ENCODE results near the gene SLC12A8. TPM values are rescaled to one million over a fixed set of nuclear protein-coding genes. Genes with fewer than 3 reads are reported as not detected.

The SLC12A8 gene
- total RNA-seq, 1 experiment from 2014 or later, result 7.1 TPM

DNA sequence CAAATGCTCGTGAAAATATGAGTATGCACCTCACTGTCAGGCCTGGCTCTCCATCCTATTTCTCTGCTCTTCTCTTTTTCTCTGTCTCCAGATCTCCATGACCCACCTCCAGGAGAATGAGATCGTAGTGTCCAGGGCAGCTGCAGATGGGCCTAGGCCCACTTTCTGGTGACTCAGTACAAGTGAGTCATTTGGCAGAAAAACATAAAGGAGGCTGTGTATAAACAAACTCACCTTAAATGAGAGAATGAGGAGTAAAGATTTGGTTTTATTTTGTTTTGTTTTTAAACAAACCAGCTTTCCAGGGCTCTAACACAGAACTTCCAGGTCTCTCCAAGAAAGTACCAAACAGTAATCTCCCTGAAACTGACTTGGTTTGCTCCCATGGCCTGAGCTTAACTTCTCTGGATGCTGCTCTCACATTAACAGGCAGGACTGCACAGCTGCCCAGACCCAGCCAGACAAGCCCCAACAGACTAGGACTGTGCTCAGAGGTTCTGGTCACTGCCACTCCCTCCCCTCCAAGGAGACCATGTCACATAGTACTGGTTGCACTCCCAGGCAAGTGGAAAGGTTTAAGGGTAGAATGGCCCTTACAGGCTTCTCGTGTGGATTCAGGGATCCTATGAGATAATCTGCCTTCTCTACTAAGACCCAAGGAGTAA lies 155.2 kb downstream of the SLC12A8 start:
- Histone ChIP-seq H3K27me3 (replicated peaks; ENCODE audit: insufficient read depth, low read depth, low read length, poor library complexity) (no peaks in the 10 kb centered on the region), H3K36me3 (ENCODE audit: insufficient read depth, low read length, poor library complexity, severe bottlenecking) (no peaks in the 10 kb centered on the region), H3K9me3 (ENCODE audit: low read depth, low read length, poor library complexity, severe bottlenecking) (no peaks in the 10 kb centered on the region), H3K4me1 (ENCODE audit: insufficient read depth, low read length, poor library complexity, severe bottlenecking) (peaks cover 21% of the 10 kb centered on the region), H3K4me3 (ENCODE audit: low read depth, low read length, poor library complexity, severe bottlenecking) (no peak overlapping the region), H3K27ac (ENCODE audit: low read depth, low read length, poor library complexity, severe bottlenecking) (no peak overlapping the region)
- no peak for TF ChIP-seq EZH2 (IDR thresholded peaks at IDR 0.05; ENCODE audit: borderline replicate concordance, low read depth, low read length, poor library complexity, severe bottlenecking)
- TF ChIP-seq, protein P1, sequence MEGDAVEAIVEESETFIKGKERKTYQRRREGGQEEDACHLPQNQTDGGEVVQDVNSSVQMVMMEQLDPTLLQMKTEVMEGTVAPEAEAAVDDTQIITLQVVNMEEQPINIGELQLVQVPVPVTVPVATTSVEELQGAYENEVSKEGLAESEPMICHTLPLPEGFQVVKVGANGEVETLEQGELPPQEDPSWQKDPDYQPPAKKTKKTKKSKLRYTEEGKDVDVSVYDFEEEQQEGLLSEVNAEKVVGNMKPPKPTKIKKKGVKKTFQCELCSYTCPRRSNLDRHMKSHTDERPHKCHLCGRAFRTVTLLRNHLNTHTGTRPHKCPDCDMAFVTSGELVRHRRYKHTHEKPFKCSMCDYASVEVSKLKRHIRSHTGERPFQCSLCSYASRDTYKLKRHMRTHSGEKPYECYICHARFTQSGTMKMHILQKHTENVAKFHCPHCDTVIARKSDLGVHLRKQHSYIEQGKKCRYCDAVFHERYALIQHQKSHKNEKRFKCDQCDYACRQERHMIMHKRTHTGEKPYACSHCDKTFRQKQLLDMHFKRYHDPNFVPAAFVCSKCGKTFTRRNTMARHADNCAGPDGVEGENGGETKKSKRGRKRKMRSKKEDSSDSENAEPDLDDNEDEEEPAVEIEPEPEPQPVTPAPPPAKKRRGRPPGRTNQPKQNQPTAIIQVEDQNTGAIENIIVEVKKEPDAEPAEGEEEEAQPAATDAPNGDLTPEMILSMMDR (conservative IDR thresholded peaks at IDR 0.05; ENCODE audit: low read depth, low read length), result no peak
- BruUV-seq (replicated peaks), result no TSS peak
- DNase-seq (ENCODE audit: low spot score), result no peak
- ChIA-PET POLR2A (ENCODE audit: low non-redundant PET) (no interaction called here), CTCF (no interaction called here)
- intact Hi-C loops (cut with micrococcal nuclease; ENCODE audit: unreplicated experiment), result no loop called here

DNA sequence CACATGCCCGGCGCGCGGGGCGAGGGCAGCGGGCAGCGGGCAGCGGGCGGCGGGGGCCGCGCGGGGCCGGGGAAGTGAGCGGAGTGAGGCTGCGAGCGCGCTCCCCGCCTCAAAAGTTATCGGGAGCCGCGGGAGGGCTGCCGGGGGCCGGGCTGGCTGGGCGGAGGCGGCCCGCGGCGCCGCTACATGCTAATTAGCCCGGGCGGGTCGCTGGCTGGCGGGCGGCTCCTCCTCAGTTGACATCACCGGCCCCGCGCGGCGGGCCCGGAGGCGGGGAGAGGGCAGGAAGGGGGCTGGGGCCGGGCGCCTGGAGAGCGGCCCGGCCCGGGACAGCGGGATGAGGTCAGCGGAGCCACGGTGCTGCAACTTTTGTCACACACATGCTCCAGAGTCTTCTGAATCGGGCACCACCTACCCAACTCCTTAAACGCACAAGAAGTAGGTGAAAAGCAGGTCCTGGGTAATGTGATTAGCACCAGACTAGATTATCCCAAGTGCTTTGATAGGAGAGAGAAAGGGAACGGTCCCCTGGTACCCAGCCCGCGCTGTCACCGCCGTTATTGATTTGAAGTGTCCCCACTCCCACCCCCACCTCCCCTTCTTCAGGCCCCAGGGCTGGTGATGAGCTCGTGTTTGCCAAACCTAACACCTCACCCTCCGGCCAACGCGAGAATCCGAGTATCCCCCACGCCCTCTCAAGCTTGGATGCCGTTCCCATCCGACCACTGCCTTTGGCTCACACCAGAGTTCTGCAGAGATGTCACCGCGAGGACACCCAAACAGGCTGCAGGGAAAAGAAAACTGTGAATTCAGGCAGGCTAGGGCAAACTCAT lies 156.4 kb downstream of the SLC12A8 start, which contains the start of gene HEG1:
Gene HEG1, minus strand, starts transcription at position 85 of the 833 bp plus-strand sequence. CDS start 107 bp downstream, outside the sequence.
- no TSS peak for BruUV-seq (replicated peaks)
- intact Hi-C loops (cut with micrococcal nuclease; ENCODE audit: unreplicated experiment), result no loop called here
- ChIA-PET POLR2A (ENCODE audit: low non-redundant PET) (interaction anchor here (0.7 kb wide), 1 partner anchor 380 kb away, joined by 3 read pairs; no protein-coding TSS in a partner anchor), CTCF (no interaction called here)
- no peaks in the 10 kb centered on the region for H3K9me3 ChIP-seq (ENCODE audit: low read depth, low read length, poor library complexity, severe bottlenecking)
- H3K4me1 ChIP-seq (ENCODE audit: insufficient read depth, low read length, poor library complexity, severe bottlenecking), result peaks cover 33% of the 10 kb centered on the region
- H3K27ac ChIP-seq (ENCODE audit: low read depth, low read length, poor library complexity, severe bottlenecking), result peak within 1 kb of the TSS; percentile 93
- peak; percentile 75 for DNase-seq (ENCODE audit: low spot score)
- H3K4me3 ChIP-seq (ENCODE audit: low read depth, low read length, poor library complexity, severe bottlenecking), result peak within 1 kb of the TSS; percentile 61
- H3K36me3 ChIP-seq (ENCODE audit: insufficient read depth, low read length, poor library complexity, severe bottlenecking), result no peaks in the 10 kb centered on the region
- TF ChIP-seq, protein P1 (conservative IDR thresholded peaks at IDR 0.05; ENCODE audit: low read depth, low read length), result no peak
- TF ChIP-seq EZH2 (IDR thresholded peaks at IDR 0.05; ENCODE audit: borderline replicate concordance, low read depth, low read length, poor library complexity, severe bottlenecking), result no peak
- H3K27me3 ChIP-seq (replicated peaks; ENCODE audit: insufficient read depth, low read depth, low read length, poor library complexity), result no peaks in the 10 kb centered on the region

DNA sequence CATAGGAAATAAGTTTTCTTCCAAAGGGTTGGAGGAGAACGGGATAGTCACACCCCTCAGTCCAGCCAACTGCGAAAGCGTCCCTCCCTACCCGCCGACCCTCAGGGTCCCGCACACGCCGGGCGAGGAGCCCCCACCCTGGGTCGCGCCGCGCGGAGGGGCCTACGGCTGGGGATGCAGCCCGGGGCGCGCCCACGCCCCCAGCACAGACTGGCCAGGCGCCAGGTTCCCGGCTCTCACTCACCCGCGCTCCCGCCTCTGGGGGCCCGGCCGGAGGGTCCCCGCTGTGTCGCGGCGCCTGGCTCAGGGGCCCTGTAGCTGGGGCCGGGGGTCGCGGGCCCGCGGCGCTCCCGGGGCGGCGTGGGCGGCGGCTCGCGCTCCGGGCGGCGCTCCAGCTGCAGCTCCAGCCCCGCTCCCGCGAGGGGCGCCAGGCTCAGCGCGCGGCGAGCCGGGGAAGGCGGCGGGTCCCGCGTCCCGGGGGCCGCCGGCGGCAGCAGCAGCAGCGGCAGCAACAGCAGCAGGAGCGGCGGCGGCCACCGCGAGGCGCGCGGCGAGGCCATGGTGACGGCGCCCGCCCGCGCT lies 157.1 kb downstream of the SLC12A8 start:
- no TSS peak for BruUV-seq (replicated peaks)
- ChIA-PET CTCF (no interaction called here), POLR2A (ENCODE audit: low non-redundant PET) (no interaction called here)
- H3K4me3 ChIP-seq (ENCODE audit: low read depth, low read length, poor library complexity, severe bottlenecking), result peak overlapping the region; percentile 61
- intact Hi-C loops (cut with micrococcal nuclease; ENCODE audit: unreplicated experiment), result no loop called here
- peak; percentile 46 for DNase-seq (ENCODE audit: low spot score)
- peak overlapping the region; percentile 93 for H3K27ac ChIP-seq (ENCODE audit: low read depth, low read length, poor library complexity, severe bottlenecking)
- TF ChIP-seq, protein P1 (conservative IDR thresholded peaks at IDR 0.05; ENCODE audit: low read depth, low read length), result 0 out of 2 replicates have a peak, but pooled peaks have one; percentile 3
- TF ChIP-seq EZH2 (IDR thresholded peaks at IDR 0.05; ENCODE audit: borderline replicate concordance, low read depth, low read length, poor library complexity, severe bottlenecking), result no peak
- peaks cover 40% of the 10 kb centered on the region for H3K4me1 ChIP-seq (ENCODE audit: insufficient read depth, low read length, poor library complexity, severe bottlenecking)
- H3K27me3 ChIP-seq (replicated peaks; ENCODE audit: insufficient read depth, low read depth, low read length, poor library complexity), result no peaks in the 10 kb centered on the region
- no peaks in the 10 kb centered on the region for H3K36me3 ChIP-seq (ENCODE audit: insufficient read depth, low read length, poor library complexity, severe bottlenecking)
- H3K9me3 ChIP-seq (ENCODE audit: low read depth, low read length, poor library complexity, severe bottlenecking), result no peaks in the 10 kb centered on the region
